K562 (cell line): ENCODE data around the gene ABCA10.

ENCODE experiments used
- ZNF212 ChIP-seq: fragments of 450-650 bp; formaldehyde crosslinking; IDR thresholded peaks from 2 replicates; pipeline ENCODE4 v1.4.0; 2020; ENCODE audit warnings: mild to moderate bottlenecking
- ZNF23 ChIP-seq: fragments of 250-450 bp; sonication (Bioruptor Pico); IDR thresholded peaks from 2 replicates; pipeline ENCODE4 v1.4.0; 2020; ENCODE audit warnings: mild to moderate bottlenecking

GRCh38 chr17:69268543-69269014 lies 40.0 kb upstream of the ABCA10 start:
- TF ChIP-seq ZNF23 (CRISPR knock-in tag), result no peak
- TF ChIP-seq ZNF212 (CRISPR knock-in tag), result no peak
